NCI-H1105 treated with DMSO at 0.1 percent for 48 hours (cell line): Measurements from ENCODE around the gene EFCAB10.
"Not testable (repeated sequence)": the region's sequence is repeated elsewhere in the genome, so short reads cannot be mapped to it uniquely, and the experiment has no call there.

Experiments
- DNase-seq: peaks from one replicate; lab custom pipeline; 2025; lab: John Stamatoyannopoulos, UW

The EFCAB10 gene

GRCh38 chr7:105599080-105599479 is 17.8 kb upstream of the EFCAB10 start:
- DNase-seq, result not testable (repeated sequence)

- no peak for DNase-seq
Measured at GRCh38 chr7:105596866-105597265, 15.6 kb upstream of the EFCAB10 start.

- DNase-seq, result peak; percentile 58
Measured at GRCh38 chr7:105594034-105594433, 12.7 kb upstream of the EFCAB10 start.

- no peak for DNase-seq
Measured at GRCh38 chr7:105591522-105591921, 10.2 kb upstream of the EFCAB10 start.

- no peak for DNase-seq
Measured at GRCh38 chr7:105590793-105591192, 9.5 kb upstream of the EFCAB10 start.

GRCh38 chr7:105589356-105590077 is 8.2 kb upstream of the EFCAB10 start:
- peak; percentile 83 for DNase-seq

GRCh38 chr7:105587909-105588635 is 6.8 kb upstream of the EFCAB10 start:
- no peak for DNase-seq

- no peak for DNase-seq
Measured at GRCh38 chr7:105585850-105586500, 4.7 kb upstream of the EFCAB10 start.

- no peak for DNase-seq
Measured at GRCh38 chr7:105584165-105584564, 2.9 kb upstream of the EFCAB10 start.

GRCh38 chr7:105583061-105583460 is 1.8 kb upstream of the EFCAB10 start:
- no peak for DNase-seq

- no peak for DNase-seq
Measured at GRCh38 chr7:105580022-105580740, 1.1 kb downstream of the EFCAB10 start.

GRCh38 chr7:105578496-105578895 is 2.8 kb downstream of the EFCAB10 start:
- DNase-seq, result no peak

- no peak for DNase-seq
Measured at GRCh38 chr7:105577251-105577650, 4.0 kb downstream of the EFCAB10 start.

GRCh38 chr7:105571891-105572290 is 9.4 kb downstream of the EFCAB10 start:
- no peak for DNase-seq

GRCh38 chr7:105567821-105568220 is 13.5 kb downstream of the EFCAB10 start:
- no peak for DNase-seq

- no peak for DNase-seq
Measured at GRCh38 chr7:105567024-105567423, 14.3 kb downstream of the EFCAB10 start.

GRCh38 chr7:105565190-105565589 is 16.1 kb downstream of the EFCAB10 start:
- DNase-seq, result no peak

GRCh38 chr7:105559926-105560325 is 21.4 kb downstream of the EFCAB10 start:
- DNase-seq, result no peak

GRCh38 chr7:105538339-105538738 is 43.0 kb downstream of the EFCAB10 start:
- DNase-seq, result no peak

GRCh38 chr7:105532709-105533460 is 48.4 kb downstream of the EFCAB10 start:
- no peak for DNase-seq

- DNase-seq, result peak; percentile 87
Measured at GRCh38 chr7:105531792-105532671, 49.3 kb downstream of the EFCAB10 start, which contains the start of gene RINT1. Gene RINT1 (plus strand): TSS chr7:105532201. CDS start chr7:105532316, 115 bp downstream.
